Stimulated activated CD4-positive, alpha-beta T cell treated with anti-CD3 and anti-CD28 coated beads, TNF-alpha, amount 100 ng/mL, for 48 hours (primary cell): ENCODE data around the gene GPR89B.
A peak's percentile ranks its signal among the peaks of the same experiment; 100 is the strongest.
"Not testable (repeated sequence)": the region's sequence is repeated elsewhere in the genome, so short reads cannot be mapped to it uniquely, and the experiment has no call there.

Experiments used
- DNase-seq, 3 donors: peaks; one replicate each; pipeline ENCODE4 v3.0.0-alpha.2; 2020; ENCODE audit warnings: low read depth in 3 of 3

Gene GPR89B

DNA sequence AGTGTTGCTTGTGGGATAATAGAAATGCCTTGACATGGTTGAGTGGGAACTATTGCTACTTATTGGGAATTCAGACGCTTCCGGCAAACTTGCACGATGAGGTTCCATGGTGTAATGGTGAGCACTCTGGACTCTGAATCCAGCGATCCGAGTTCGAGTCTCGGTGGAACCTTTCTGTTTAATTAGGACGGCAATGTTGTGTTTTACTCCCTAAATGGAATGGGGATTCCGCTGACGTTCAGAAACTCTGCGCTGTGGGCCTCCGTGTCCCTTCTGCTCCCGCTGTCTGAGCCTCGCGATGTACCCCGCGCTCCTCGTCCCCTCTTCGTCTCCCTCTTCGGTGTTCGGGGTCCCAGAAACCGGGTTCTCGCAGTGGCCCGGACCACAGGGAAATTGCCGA lies 104.5 kb downstream of the GPR89B start:
- DNase-seq: not testable (repeated sequence)

DNA sequence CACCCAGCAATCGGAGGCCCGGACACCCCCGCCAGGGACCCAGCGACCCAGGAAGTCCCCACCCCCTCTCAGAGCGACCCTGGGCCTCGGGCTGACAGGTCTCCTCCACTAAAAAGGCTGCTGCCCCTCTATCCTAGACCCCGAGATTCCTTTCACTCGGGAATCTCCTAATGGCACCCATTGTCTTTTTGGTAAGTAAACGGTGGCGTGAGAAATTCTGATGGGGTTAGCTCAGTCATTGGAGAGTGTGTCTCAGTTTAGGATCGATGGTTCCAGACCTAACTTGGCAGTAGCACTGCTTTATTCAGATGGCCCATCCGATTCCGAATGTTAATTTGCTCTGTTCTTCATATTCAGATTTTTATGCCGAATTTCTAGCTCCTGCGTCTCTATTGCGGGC lies 104.9 kb downstream of the GPR89B start:
- not testable (repeated sequence) for DNase-seq

DNA sequence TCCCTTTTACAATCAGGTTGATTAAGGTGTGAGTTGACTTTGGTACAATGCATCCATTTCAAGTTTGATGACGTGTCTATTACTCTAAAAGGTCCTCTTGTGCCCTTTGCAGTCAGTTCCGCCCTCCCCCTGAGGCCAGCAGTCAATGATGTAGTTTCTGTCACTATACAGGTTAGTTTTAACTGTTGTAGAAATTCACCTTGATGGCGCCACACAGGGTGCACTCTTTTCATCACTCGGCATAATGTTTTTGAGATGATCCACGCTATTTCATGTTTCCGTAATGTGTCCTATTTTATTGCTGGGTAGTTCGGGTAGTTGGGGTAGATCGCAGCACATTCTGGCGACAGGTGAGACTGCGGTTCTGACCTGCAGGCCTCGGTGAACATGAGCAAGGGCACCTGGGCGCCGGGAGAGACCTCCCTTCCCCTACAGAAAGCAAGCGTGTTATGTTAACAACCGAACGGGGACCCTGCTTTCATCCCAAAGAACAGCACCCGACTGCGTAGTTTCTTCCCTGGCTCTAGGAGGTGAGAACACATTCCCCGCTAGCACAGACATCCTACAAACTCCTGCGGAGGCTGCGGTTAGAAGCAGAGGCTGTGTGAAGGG lies 109.7 kb downstream of the GPR89B start:
- DNase-seq: not testable (repeated sequence)

DNA sequence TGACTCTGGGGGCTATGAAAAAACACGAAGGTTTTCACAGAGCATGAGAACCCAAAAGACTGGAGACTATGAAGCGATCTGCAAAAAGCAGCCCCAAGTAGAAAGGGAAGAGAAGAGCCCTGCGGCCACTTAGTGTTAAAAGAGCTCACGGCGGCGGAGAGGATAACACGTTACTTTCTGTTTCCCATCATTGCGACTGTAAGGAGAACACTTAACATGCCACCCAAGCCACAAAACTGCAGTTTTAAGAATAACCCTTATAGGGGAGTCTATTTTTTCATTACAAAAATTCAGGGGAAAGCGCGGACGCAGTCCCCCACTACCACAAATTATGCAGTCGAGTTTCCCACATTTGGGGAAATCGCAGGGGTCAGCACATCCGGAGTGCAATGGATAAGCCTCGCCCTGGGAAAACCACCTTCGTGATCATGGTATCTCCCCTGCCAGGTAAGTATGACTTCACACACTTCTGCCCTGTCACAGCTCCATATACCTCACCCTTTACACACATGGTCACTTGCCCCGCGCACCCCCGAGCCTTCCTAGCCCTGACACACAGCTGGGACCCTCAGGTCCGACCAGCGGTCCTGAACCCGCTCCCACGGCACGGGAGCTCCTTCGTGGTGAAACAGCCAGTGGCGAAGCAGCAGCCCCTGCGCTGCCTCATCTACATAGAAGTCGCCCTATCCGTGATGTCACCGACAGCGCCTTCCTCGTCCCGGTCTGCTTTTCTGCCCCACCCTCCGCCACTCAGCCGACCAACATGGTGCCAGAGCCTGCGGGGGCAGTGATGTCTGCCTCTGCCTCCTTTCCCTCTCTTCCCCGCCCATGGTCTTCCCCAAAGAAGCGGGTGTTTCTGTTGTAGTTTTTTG lies 110.5 kb downstream of the GPR89B start:
- peak; percentile 52 to 57 (median 55) for DNase-seq
